BE2C (cell line): ENCODE data around the gene GFRAL. TPM values are rescaled to one million over a fixed set of nuclear protein-coding genes. Genes with fewer than 3 reads are reported as not detected.

Source experiments
- DNase-seq: peaks from one replicate; pipeline ENCODE4 v3.0.0-alpha.2; 2020
- H3K27me3 ChIP-seq: fragments of 250-450 bp; sonication (Bioruptor Pico); 2 replicates; pipeline ENCODE4 v1.5.1; 2020; ENCODE audit warnings: mild to moderate bottlenecking
- H3K36me3 ChIP-seq: fragments of 250-450 bp; sonication (Bioruptor Pico); 2 replicates; pipeline ENCODE4 v1.5.1; 2020; ENCODE audit warnings: mild to moderate bottlenecking
- H3K4me1 ChIP-seq: fragments of 250-450 bp; sonication (Bioruptor Pico); 2 replicates; pipeline ENCODE4 v1.5.1; 2020
- H3K4me3 ChIP-seq: 2 replicates; pipeline ENCODE4 v1.5.1; 2011; ENCODE audit warnings: low read depth, low read length
- H3K9me3 ChIP-seq: fragments of 250-450 bp; sonication (Bioruptor Pico); 2 replicates; pipeline ENCODE4 v1.5.1; 2020
- polyA plus RNA-seq: library from polyadenylated mRNA; unstranded; fragments of >200 nt; gene quantifications from one replicate; pipeline ENCODE4 v1.2.1, GENCODE V29; 2012; ENCODE audit warnings: low read depth, missing spikeins; ENCODE audit not compliant: insufficient read length, insufficient read depth
- TF ChIP-seq, protein P1 (sequence below): IDR thresholded peaks from 2 replicates; pipeline ENCODE4 v1.5.1; 2012; ENCODE audit warnings: mild to moderate bottlenecking, low read depth, low read length

GFRAL gene, protein sequence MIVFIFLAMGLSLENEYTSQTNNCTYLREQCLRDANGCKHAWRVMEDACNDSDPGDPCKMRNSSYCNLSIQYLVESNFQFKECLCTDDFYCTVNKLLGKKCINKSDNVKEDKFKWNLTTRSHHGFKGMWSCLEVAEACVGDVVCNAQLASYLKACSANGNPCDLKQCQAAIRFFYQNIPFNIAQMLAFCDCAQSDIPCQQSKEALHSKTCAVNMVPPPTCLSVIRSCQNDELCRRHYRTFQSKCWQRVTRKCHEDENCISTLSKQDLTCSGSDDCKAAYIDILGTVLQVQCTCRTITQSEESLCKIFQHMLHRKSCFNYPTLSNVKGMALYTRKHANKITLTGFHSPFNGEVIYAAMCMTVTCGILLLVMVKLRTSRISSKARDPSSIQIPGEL
- polyA plus RNA-seq: not detected

DNA sequence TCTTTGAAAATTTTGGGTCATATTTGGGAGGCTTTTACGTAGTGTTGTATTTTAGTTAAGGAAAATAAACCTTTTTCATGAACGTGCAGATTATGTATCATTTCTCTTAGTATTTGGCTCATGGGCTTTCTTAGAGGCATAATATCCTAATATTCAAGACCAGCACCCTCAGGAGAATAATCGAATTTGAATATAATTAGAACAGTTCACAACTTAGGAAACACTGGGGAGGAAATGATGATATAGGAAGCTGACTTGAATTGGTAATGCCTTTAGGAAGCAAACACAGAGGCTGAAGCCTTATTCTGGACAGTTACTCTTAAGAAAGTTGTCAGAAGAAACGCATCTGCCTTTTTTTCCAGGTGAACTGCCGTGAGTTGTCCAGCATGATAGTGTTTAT, at the start of gene GFRAL:
GFRAL (plus strand) TSS at position 301 of the 400 bp plus-strand sequence; CDS start at position 387, 86 bp downstream.
- no peaks in the 10 kb centered on the region for H3K4me1 ChIP-seq
- H3K9me3 ChIP-seq: no peaks in the 10 kb centered on the region
- H3K27me3 ChIP-seq: no peaks in the 10 kb centered on the region
- no peak within 1 kb of the TSS for H3K4me3 ChIP-seq
- DNase-seq: no peak
- TF ChIP-seq, protein P1, sequence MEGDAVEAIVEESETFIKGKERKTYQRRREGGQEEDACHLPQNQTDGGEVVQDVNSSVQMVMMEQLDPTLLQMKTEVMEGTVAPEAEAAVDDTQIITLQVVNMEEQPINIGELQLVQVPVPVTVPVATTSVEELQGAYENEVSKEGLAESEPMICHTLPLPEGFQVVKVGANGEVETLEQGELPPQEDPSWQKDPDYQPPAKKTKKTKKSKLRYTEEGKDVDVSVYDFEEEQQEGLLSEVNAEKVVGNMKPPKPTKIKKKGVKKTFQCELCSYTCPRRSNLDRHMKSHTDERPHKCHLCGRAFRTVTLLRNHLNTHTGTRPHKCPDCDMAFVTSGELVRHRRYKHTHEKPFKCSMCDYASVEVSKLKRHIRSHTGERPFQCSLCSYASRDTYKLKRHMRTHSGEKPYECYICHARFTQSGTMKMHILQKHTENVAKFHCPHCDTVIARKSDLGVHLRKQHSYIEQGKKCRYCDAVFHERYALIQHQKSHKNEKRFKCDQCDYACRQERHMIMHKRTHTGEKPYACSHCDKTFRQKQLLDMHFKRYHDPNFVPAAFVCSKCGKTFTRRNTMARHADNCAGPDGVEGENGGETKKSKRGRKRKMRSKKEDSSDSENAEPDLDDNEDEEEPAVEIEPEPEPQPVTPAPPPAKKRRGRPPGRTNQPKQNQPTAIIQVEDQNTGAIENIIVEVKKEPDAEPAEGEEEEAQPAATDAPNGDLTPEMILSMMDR: no peak
- H3K36me3 ChIP-seq: no peaks in the 10 kb centered on the region

DNA sequence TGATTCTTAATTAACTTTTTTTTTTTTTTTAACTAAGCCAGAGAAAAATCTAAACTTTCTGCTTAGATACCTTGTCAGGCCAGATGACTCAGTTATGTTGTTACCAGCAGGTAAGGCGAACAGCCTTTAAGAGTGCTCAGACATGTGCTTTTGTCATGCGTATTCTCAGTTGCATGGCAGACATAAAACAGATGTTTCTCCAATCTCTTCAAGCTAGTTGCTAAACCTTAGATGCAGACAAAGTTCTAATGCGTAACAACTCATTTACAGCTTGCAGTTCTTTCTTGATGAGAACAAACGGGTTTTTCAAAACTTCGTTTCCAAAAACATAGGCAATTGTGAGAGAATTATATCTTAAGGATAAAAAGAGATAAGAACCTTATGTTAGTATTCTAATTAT, 49.6 kb upstream of the GFRAL start:
- Histone ChIP-seq H3K9me3 (no peaks in the 10 kb centered on the region), H3K36me3 (no peaks in the 10 kb centered on the region), H3K4me1 (no peaks in the 10 kb centered on the region; the same call in 1 of the 2 replicates), H3K4me3 (no peak overlapping the region), H3K27me3 (no peaks in the 10 kb centered on the region)
- TF ChIP-seq, protein P1: no peak
- DNase-seq: no peak

DNA sequence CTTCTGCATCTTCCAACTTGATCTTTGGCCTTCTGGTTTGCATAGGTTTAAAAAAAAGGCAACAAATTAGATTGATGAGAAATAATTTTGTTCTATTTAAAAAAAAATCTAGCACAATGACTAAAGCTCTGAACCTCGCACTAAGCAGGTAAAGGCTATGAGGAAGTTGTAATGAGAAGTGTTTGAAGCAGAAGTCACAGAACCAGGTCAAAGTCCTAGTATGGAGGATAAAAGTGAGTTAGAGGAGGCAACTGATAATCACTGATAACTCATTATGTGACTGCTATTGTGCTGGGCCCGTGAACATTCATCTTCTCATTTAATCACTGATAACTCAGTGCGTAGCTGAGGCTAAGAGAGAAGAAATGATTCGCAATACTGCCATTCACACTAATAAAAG, 46.1 kb upstream of the GFRAL start:
- TF ChIP-seq, protein P1: no peak
- H3K27me3 ChIP-seq: no peaks in the 10 kb centered on the region
- no peaks in the 10 kb centered on the region for H3K9me3 ChIP-seq

DNA sequence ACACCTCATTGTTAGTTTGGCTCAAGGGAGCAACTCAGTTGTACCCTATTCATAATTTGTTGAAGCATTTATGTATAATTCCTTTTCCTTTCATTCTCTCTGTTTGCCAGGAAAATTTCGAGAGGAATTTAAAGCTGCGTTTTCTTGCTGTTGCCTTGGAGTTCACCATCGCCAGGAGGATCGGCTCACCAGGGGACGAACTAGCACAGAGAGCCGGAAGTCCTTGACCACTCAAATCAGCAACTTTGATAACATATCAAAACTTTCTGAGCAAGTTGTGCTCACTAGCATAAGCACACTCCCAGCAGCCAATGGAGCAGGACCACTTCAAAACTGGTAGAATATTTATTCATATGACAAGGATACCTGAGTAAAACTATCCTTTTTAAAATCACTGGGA, 45.2 kb upstream of the GFRAL start:
- H3K27me3 ChIP-seq: no peaks in the 10 kb centered on the region
- no peak for DNase-seq
- no peaks in the 10 kb centered on the region; the same call in 1 of the 2 replicates for H3K4me1 ChIP-seq
- H3K4me3 ChIP-seq: no peak overlapping the region
- H3K9me3 ChIP-seq: no peaks in the 10 kb centered on the region
- TF ChIP-seq, protein P1: no peak
- H3K36me3 ChIP-seq: no peaks in the 10 kb centered on the region

More for the DNA sequence above, 46.1 kb upstream of the GFRAL start:
- H3K36me3 ChIP-seq: no peaks in the 10 kb centered on the region
- H3K4me3 ChIP-seq: no peak overlapping the region
- DNase-seq: no peak
- no peaks in the 10 kb centered on the region; the same call in 1 of the 2 replicates for H3K4me1 ChIP-seq

DNA sequence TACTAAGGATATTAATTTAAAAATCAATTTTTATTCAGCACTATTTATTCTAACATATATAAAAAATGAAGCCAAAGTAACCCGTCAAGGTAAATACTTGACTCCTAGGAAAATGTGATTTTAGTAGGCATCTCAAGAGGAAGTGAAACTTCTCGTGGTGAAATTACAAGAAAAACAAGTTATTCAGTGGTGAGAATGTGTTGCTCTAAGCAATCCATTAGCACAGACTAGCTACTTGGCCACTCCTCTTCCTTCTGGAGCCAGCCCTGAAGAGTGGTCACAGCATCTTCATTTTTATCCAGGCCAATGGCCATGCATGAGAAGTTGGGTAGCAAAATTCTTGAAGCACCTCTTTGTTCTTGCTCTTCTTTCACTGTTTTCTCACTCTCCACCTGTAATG, 40.4 kb upstream of the GFRAL start:
- Histone ChIP-seq H3K9me3 (no peaks in the 10 kb centered on the region), H3K27me3 (no peaks in the 10 kb centered on the region), H3K4me1 (no peaks in the 10 kb centered on the region), H3K4me3 (no peak overlapping the region), H3K36me3 (no peaks in the 10 kb centered on the region)
- TF ChIP-seq, protein P1: no peak
- DNase-seq: no peak

DNA sequence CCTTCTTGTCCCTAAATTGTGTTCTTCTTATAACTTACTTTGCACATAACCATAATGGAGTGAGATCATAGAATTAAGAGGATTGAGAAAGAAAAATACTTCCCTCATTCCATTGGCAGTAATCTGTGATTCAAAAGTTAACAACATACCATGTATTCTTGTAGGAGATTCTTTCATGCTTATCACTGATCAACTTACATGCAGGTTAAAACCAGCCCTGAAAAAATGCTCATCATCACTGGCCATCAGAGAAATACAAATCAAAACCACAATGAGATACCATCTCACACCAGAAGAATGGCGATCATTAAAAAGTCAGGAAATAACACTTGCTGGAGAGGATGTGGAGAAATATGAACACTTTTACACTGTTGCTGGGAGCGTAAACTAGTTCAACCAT, 36.5 kb upstream of the GFRAL start:
- Histone ChIP-seq H3K9me3 (no peaks in the 10 kb centered on the region), H3K27me3 (no peaks in the 10 kb centered on the region), H3K36me3 (no peaks in the 10 kb centered on the region), H3K4me3 (no peak overlapping the region), H3K4me1 (no peaks in the 10 kb centered on the region)
- TF ChIP-seq, protein P1: no peak
- DNase-seq: no peak
